Activated T-helper 9 cell treated with anti-CD3 and anti-CD28 coated beads, Interleukin-2, amount 50 U/mL, for 16 hours (primary cell): ENCODE measurements around the gene SND1.
"Not testable (repeated sequence)": the region's sequence is repeated elsewhere in the genome, so short reads cannot be mapped to it uniquely, and the experiment has no call there.

Experiments used
- DNase-seq: peaks from one replicate; pipeline ENCODE4 v3.0.0-alpha.2; 2020; ENCODE audit warnings: low read depth

Gene SND1

DNA sequence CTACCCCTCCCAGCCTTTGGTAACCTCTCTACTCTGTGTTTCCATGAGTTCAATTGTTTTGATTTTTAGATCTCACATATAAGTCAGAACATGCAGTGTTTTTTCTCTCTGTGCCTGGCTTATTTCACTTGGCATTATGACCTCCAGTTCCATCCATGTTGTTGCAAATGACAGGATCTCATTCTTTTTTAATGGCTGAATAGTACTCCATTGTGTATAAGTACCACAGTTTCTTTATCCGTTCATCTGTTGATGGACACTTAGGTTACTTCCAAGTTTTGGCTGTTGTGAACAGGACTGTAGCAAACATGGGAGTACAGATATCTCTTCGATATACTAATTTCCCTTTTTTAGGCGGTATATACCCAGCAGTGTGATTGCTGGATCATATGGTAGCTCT, 237.7 kb downstream of the SND1 start:
- DNase-seq, result no peak

DNA sequence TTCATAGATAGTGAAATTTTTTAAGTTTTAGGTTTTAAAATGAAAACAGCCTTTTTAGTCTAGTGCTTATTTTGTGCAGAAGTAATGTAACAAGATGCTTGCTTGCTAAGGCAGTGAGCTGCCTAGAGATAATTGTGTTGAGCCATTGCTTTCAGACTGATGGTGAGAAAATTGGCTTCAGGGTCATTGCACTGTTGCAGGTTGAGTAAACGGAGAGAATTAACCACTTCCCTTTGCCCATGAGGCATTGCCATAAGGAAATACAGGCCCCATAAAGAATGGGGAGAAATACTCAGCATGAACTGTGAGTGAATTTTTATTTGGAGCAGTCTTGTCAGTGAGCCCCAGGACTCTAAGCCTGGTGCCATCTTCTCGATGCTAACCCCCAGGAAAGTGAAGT, 238.7 kb downstream of the SND1 start:
- no peak for DNase-seq

DNA sequence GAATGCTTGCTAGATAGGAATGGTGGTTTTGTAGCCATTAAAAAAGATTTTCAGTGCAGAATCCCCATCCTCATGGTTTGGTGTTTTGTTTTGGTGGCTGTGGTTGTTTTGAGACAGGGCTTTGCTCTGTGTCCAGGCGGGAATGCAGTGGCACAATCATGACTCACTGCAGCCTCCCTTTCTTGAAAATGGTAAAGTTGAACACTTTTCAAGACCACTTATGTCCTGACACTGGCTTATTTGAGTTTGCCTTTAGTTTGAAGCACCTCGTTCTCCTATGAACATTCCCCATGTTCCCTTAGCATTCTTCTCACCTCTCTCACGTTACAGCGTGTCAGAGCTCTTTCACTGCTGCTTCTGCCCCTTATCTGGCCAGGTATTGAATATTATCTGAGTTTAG, 239.2 kb downstream of the SND1 start:
- DNase-seq, result no peak

DNA sequence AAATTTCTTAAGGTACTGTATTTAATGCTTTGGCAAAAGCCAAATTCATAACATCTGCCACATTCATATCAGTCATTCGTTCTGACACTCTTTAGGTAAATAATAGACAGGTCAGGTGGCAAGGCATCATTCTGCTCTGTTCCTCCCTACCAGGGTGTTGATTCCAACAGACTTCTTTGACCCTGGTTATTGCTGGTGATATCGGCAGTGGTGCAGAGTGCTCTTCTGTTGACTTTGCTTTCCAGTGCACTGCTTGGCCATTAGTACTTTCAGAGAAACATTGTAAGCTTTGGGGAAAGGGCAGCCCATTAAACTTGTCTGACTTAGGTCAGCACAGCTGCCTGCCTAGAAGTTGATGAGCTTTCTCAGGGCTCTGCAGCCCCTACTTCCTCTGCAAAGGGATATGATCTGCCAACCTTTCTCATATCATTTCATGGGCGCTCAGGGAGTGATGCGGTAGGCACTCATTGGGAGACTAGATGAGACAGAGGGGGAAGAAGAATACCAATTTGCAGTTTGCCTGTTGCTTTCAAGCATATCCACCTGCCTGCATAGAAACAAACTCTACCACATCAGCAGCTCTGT, 240.0 kb downstream of the SND1 start:
- DNase-seq, result no peak

DNA sequence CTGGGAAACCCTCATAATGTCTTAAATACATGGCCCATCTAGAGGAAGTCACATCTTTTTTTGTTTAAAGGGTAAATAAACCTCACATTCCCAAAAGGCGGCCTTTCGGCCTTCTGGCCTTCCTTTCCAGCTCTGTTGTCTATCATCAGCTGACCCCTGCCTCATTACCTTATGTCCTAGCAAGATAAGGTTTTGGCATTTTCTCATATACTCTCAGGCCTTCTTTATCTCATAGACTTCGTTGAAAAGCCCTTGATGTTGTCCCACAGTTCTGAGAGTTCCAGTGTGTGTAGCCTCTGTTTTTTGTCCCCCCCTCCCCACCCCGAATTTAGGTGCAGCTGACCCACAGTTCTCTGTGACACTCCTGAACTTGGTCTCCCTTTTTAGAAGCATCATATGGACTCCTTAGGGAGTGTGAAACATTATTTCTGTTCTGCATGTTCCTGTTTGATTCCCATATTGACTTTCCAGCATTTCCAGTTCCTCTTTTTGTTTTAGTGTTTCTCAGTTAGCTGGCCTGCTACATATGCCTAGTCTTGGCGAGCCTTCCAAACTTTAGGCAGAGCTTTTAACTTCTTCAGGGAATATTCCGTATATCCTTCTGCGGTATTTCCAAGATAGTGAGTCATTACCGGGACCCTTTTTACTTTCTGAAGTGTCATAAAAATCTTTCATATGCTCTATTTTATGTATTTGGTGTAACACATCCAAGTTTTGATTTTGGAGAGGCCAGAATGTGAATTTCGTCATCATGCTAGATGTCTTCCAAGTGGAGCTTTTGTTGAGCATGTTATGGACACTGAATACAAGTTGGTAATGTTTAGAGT, 240.7 kb downstream of the SND1 start:
- no peak for DNase-seq

DNA sequence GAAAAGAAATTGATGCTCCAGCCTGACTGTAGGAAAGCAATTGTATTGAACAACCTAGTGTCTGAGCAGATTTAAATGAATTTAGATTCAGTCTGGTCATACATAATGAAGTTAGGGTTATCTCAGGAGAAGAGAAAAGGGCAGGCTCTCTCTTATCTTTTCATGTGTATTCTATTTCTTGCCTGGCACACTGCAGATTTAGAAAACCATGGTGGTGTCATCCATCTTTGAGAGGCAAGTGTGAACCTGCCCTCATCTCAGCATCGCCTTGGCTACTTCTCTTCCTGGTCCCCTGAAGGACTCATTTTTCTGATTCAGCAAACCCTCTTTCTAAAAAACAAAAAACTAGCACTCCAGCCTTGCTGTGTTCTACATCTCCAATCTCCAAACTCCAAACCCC, 241.6 kb downstream of the SND1 start:
- no peak for DNase-seq

DNA sequence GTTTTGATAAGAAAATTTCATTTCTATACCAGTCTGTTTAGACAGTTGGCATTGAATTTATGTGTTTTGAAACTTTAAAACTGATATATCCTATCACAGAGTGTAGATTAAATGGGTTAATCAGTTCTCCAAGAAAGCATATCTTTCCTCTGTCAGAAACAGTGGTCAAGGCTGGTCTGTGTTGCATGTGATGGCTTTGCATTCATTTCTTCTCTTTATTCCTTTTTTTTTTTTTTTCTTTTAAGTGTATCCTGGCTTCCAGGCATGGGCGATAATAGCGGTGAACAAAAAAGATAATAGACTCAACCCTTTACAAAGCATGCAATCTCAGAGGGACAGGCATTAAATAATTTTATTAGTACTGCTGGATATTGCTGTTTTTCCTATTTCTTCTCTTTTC, 242.6 kb downstream of the SND1 start:
- DNase-seq, result no peak

DNA sequence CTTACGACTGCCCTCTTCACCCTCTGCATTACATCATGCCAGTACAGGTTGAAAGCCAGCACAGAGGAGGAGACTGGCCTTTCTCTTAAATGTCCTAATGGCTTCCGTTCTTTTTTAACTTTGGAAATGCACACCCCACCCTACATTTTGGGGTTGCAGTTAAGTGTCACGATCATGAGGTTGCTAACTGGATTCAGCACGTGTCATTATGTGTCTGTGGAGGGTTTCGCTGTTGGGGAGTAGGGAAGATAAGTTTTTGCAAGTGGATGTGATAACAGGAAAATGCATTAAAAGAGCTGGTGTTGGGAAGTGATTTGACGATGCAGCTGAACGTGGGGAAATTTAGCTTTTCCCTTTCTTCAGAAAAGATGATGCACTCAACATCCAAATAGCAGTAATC, 243.4 kb downstream of the SND1 start:
- no peak for DNase-seq

DNA sequence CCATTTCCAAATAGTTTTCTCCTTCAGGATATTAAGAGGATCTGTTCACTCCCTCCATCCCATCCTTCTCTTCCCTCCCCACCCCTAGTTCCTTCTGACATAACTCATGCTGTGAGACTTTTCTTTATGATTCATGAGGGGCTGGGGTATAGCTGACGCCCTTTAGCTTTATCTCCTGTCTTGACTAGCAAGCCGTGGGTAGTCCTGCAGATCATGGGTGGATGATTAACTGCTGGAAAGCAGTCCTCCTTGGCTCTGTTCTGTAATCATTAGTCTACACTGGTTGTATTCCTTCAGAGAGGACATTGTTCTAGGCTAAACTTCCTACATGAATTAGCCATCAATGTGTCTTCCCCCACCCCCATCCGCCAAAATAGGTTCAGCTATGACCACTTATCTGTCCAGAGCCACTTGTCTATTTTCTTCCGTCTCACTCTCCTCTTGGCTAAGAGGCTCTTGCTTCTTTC, 243.9 kb downstream of the SND1 start:
- DNase-seq, result no peak

DNA sequence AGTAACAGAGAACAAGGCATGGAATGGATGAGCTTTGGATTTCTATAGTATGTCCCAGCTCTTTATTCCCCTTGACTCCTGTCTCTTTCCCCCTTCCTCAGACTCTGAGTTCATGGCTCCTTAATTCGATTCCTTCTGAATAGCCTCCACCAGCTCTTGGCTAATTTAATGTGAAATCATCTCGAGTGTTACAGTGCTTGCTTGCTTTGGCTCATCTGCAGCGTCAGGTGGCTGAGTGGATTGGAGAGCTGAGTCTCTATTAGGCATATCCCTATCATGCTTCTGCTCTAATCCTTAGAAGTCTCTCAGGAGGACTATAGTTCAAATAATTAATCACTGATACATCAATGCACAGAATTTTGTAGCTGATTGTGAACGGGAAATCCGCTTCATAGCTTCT, 244.7 kb downstream of the SND1 start:
- DNase-seq, result no peak

DNA sequence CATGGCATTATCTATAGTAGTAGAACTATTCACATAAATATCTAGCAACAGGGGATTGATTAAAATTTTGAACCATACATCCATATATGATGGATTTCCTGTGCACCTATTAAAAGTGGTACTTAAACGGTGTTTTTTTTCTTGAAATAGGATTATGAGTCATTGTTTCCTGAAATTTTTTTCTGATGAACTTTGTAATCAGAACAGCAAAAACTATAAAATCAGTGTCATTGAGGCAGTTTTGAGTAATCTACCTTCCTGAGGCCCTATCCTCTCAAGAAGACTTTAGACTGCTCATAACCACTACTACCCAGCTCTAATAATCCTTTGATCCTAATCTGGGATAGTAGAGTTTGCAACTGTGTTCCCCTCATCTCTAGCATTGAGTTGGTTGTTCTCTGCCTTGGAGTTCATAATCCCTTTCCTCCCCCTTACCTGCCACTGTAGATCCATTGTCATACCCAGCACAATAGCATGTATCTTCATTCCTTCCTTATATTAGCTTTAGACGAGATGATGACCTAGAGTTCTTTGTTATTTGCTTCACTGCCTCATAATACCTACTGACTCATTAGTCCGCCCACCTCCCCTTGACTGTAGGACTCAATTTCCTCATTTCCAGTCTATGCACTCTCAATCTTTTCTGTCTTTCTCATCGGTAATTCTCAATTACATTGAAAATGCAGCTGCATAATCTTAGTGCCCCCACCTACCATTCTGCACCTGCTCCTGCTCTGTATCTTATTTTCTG, 245.9 kb downstream of the SND1 start:
- DNase-seq, result no peak

DNA sequence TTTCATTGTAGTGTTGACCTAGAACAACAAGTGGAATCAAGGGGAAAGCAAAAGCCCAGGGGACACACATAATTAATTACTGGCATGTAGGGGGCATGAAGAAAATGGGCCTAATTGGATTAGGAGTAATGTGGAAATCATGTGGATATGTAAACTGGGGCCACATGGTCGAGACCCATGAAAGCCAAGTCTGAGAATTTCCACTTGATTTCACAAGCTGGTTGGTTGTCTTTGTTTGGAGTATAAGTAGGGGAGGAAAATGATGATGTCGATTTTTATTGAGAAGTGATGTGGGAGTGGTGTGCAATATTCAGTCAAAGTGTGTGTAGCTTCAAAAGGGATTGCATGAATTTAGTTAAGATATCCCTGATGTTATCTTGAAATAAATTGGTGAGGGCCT, 247.4 kb downstream of the SND1 start:
- DNase-seq, result no peak

DNA sequence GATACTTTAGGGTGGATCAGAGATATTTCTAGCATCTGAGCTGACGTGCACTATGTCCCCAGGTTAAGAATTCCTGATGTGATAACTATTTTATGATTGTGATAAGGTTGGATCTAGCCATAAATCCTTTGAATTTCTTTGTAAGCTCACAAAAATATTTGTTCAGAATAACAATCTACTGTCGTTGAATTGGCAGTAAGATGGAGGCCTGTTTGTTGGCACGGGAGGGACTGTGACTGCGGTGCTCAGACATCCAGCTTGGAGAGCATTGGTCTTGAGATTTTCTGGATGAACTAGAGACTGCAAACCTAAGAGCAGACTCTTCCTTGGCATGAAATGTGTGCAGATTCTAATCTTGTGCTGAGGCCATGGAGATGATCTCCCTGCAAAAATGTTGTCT, 248.1 kb downstream of the SND1 start:
- no peak for DNase-seq

DNA sequence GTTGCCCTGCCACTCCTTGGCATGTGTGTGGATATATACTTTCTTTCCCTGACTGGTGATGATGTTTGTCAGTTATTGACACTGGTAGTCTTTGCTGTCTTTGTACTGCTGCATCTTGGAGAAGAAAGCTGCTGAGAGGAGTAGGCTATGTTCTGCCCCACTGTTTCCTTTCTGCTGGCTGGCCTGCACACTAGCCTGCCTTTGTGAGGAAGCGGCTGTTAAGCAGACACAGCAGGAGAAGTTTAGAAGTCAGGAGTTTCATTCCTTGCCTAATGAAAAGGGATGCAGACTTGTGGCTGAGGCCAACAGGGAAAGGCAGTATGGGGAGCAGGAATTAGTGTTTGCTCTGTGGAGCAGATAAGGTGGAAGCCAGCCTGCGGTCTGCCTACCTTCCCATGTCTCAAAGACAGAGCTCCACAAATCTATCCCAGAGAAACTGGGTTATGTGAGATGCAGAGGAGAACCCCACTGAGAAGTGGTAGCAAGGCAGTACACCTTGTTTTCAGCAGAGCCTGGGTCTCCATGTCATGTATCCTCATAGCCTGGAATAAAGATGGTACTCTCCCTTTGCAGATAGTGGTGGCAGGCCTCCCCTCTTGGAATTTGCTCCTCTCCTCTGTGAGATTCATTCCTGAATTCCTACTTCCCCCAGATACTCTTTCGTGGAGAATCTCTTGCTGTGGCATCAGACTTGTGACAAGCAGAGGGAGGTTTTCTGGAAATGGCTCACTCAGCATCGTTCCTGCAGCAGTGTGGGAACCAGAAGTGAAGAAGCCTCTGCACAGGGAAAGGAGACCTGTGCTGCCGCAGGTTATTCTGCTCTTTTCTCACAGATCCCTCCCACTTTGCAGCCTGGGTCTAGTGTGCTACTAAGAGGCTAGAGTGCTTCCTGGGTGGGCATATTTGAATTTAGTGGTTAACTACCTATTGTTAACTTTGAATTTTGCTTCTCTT, 249.0 kb downstream of the SND1 start:
- DNase-seq, result no peak

DNA sequence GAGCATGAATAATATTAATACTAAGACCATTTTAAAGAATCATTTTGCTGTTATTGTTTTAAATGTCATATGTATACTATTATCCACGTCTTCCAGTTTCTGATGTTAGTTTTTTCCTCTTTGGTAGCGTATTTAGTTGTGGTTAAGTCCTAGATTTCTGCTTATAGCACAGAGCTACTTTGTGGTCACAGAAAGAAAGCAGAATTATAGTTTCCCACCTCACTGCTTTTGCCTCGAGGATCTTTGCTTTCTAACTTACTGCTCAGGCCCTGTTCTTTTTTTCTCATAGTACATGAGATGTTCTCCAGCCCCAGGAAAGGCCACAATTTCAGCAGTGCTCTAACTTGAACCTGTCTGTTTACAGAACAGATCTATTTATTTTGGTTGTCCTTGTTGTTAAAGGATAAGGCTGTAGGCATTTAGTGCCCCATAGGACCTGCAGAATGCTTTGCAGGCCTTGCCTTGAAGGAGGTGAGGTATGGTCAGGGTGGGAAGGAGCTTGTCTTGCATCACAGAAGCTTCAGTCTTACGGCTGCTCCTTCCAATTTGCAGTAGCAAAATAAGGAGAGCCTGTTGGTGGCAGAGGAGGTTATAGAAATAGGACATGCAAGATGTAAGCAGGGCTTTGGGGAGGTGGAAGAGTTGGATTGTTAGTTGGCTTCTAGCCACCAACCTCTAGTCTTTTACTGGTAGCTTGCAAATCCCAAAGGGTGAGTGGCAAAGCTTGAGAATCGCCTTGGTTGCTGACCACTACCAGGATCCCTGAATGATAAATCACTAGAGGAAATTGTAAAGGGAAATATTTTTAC, 250.1 kb downstream of the SND1 start:
- DNase-seq, result no peak

DNA sequence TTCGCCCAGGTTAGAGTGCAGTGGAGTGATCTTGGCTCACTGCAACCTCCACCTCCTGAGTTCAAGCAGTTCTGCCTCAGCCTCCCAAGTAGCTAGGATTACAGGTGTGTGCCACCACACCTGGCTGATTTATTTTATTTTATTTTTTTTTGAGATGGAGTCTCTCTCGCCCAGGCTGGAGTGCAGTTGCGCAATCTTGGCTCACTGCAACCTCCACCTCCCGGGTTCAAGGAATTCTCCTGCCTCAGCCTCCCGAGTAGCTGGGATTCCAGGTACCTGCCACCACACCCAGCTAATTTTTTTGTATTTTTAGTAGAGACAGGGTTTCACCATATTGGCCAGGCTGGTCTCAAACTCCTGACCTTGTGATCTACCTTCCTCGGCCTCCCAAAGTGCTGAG, 250.8 kb downstream of the SND1 start:
- not testable (repeated sequence) for DNase-seq

DNA sequence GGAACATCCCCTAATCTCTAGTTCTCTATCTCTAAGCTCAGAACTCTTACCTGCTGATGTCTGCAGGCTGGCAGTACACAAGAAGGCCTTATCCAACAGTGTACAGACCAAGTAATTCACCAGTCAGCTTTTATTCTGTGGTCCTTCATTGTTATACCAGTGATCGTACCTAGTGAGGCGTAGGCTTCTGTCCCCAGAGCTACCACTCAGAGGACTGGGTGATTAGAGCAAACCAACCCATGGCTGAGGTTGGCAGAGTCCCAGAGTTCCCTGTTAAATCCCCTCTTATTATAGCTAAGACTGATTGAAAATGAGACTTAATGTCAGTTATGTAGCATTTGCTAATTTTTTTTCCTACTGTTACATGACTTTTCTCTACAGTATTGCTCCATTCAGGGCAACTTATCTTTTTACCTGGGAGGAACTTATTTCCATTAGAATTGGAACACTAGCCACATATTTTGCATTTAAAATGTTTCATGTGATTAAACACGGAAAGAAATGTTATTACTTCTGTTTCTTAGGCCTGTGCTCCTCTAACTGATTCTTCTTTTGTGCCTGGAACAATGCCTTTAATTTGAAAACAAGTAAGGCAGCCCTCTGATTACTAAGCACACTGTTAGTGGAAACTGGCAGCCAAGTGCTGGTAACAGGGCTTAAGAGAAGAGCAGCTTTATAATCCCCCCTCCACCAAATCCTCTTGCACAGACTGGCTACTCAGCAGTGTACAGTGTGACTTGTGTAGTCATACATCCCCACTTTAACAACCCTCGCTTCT, 252.1 kb downstream of the SND1 start:
- no peak for DNase-seq

DNA sequence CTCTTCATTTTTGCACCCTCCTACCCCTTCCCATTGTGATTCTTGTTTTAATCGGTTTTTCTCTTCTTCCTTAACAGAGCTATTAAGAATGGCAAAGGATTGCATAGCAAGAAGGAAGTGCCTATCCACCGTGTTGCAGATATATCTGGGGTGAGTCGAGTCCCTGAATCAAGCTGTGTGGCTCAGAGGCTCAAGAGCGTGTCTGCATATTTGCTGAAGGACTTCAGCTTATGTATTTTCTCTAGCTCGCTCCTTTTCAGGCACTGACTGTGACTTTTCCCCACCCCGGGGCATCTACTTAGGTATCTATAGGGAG, 252.6 kb downstream of the SND1 start:
- DNase-seq, result no peak

DNA sequence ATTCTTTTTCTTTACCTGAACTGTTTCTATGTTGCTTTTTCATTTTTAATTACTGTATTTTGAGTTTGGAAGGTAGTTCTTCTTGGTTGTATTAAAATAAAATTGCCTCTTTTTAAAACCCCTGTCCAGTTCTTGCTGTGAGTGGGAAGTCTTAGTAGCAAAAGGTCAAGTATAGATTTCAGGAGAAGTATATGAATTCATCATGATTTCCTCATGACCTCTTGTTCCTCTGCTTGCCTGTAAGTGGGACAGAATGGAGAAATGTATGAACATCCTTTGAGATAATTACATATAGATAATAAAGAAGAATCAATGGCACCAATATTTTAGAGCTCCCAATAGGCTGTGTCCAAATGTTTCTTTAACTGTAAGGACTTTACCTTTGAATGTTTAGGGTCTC, 253.0 kb downstream of the SND1 start:
- DNase-seq, result no peak

DNA sequence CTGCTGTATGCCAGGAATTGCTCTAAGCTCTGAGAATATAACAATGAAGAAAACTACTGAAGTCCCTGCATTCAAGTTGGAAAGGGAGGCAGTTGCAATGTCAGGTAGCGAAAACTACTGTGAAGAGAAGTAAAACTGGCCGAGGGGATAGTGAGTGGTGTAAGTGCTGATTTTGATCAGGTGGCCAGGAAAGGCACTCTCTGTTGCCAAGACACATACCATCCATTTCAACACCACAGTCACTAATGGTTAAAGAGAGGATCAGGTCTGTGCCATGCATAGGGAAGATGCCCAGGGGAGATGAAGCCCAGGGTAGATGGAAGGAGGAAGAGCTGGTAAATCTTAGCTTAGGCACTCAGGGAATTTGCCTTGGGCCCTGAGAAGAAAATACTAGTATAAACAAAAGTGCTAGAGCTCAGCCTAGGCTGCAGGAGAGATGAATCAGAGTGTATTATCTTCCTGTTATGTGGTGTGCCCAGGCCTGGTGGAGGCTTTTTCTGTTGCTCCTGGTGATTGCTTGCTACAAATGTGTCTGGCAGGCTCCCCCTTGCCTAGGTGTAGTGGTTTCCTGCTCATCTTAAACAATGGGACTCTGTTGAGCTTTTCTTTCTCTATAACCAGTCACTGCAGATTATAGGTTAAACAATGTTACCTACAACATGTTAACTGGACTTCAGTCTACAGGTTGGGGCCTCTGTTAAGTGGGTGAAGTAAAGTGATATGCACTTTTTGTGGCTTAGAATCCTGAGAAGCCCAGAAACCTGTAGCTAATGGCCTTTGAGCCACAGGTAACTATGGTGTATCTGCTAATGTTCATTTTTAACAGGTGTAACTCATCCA, 253.7 kb downstream of the SND1 start:
- no peak for DNase-seq
